Stromal cell of bone marrow (primary cell): ENCODE data around the gene TSPAN9.

Experiments
- DNase-seq: peaks from one replicate; pipeline ENCODE4 v3.0.0-alpha.2; 2012; ENCODE audit warnings: low read depth

TSPAN9 gene

DNA sequence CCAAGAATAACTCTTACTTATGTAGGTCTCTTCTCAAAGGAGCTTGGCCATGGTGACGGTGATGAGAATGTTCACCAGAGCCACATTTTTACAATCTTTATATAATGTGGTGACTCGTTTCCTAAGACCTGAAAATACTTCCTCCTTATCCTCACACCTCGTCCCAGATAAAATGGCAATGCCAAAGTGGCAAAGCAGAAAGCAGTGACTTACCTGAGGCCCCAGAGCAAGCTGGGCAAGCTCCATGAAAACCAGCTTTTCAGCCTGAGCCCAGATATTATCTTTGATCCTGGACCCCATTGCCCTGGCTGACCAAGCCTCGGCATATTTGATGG, 240.3 kb downstream of the TSPAN9 start:
- no peak for DNase-seq

DNA sequence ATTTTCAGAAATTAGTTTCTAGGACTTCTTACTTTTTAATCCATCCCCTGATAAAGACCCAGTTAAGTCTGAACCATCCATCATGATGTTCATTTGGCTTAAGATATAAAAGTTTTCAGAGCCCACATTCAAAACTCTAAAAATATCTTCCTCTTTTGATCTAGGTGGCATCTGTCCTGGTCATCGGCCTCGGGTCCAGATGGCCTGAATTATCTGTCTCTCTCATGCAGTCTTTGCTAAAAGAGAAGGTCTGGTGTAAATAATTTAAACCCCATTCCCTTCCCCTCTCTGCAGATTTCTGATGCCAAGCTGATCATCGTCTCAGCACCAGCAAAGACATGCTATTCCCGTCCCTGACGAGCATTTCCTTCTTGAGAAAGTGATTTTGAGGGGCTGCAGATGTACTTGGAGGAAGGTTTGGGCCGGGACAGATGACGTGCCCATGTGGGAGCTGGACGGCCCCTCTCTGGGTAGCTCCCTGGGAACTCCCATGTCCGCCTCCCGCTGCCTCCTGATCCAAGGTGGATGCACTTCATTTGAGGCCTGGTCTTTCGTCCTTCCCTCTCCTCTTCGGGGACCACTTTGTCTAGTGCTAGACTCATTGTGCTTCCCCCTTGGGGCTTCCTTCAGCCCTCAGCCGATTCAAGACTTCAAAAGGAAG, 240.8 kb downstream of the TSPAN9 start:
- DNase-seq, result no peak

DNA sequence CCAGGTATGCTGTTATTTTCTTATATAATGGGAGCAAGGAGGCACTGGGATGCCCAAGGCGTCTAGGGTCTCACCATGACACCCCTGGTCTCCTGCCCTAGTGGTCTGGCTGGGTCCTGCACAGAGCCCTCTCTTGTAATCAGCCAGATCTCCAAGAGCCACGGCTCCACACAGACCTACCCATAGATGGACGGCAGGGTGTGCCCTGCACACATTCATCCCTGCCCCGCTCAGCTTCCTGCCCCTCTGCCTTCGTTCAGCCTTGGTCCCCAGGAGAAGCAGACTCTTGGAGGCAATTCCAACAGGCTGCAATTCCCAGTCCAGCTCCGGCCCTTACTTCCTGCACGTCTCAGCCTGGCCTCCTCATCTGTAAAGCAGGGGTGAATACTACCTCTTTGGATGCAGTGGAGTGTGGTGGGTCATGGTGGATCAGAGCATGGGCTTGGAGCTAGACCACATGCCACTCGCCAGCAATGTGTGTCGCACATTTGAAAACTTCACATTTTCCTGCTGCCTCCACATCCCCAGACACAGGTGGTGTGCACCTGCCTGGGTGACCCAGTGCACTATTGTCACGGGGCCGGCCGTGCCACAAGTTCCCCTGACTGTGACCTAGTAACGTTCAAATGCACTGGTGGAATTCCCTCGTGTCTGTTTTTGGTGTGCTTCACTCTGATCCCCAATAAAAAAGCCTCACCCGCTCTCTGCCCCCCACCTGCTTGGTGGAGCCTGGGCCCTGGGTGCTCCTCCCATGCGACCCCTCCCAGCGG, 242.7 kb downstream of the TSPAN9 start:
- no peak for DNase-seq

DNA sequence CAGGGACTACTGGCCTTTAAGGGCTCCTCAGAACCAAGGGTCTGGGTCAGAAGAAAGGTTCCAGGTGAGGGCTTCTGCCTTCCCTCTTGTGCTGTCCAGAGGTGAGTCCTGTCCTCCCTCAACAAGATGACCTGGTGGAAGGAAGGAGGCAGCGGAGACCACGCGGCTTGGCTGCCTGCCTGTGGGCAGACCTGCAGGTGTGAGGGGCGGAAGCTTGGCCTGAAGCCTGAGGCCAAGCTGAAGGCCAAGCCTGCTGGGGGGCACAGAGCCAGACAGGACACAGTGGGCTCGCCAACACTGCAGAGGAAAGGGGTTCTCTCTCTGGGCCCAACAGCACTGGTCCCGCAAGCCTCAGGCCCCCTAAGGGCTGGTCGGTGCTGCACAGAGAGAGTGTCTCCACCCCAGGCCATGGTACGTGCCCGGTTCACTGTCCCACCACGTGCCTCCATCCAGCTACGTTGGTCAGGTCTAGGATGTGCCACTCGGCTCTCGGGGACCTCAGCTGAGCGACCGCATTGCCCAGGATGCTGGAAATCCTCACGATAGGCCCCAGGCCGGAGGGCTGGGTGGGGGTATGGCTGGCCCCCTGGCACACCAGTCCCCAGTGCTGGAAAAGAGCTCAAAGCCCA, 243.8 kb downstream of the TSPAN9 start:
- no peak for DNase-seq

DNA sequence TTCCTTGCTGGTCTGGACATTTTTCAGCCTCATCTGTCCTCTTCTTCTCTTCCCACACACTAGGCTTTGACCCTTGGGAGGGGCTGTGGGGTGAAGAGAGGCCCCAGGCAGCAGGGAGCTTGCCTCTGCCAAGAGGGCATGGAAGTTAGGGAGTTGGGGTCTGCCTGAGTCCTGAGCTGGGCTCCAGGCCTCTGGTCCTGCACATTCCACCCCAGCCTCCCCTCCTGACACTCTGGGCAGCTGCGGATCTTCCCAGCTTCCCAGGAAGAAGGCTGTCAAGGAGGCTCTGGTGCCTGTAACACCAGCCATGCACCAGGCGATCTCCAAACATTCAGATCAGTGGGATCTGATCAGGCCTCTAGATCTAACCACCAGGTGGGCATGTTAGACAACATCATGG, 244.7 kb downstream of the TSPAN9 start:
- DNase-seq, result no peak

DNA sequence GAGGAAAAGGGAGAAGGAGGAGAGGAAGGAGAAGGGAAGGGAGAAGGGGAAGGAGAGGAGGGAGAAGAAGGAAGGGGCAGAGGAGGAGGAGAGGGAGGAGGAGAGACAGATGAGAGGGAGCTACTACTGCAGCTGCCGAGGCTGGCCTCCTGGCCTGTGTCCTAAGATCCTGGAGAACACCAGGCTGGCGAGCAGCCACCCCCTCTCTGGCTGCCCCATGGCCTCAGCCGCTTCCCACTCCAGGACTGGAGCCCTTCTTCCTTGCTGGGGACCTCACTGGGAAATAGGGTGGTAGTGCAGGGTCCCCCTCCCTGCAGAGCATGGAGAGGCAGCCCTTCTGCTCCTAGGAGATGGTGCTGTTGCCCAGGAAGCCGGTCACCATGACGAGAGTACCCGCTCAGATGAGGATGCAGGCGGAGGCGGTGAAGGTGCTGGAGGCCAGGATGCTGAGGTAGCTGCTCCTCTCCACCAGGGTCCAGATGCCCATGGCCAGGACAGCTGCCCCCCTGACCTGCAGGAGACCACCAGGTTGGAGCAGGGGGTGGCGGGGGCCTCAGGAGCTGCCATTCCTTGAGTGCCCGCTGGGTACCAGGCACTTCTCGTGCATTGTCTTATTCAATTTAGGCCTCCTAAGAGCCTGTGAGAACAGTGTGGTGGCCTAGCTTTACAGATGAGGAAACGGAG, 246.0 kb downstream of the TSPAN9 start:
- no peak for DNase-seq

DNA sequence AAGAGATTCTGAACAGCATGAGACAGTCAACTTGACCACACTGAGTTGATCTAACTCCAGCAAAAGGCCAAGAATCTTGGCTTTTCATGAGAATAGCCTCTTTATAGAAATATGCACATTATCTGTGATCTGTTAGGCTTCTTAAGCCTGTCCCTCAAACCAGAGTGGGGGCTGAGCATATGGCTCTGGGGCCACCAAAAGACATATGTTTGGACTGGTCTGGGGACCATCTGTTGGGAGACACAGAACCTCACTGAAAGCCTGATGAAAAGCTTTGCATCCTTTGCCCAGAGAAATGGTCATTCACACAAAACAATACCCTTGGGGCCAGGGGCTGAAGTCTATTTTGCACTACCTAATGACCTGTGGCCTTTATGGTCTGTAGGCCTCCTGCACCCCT, 248.6 kb downstream of the TSPAN9 start:
- no peak for DNase-seq

DNA sequence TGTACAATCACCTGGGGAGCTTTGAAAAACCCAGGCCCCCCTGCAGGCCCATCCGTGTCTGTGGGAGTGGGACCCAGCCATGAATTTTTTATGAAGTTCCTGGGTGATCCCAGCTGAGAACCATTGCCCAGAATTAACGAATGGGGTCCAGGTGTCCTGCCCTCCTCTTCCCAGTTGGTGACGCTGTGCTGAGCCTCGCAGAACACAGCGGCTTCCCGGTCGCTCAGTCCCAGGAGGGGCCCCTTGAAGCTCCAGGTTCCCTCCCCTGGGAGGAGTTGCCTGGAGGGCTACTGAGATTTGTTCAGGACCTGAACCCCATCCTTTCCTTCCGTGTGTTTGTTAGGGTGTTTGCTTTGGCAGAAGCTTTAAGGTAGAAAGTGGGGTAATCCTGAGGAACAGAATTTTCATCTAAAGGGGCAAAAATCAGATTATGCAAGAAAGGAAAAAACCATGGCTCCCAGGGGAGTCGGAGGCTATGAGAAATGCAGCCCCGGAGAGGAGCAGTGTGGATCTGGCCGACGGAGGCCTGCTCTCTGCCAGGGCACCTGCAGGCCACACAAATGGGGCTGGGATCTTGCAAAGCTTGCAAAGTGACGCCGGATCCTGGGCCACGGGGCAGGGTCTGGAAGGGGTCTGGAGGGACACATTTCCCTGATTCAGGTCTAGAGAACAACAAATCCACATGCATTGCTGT, 249.1 kb downstream of the TSPAN9 start:
- no peak for DNase-seq

DNA sequence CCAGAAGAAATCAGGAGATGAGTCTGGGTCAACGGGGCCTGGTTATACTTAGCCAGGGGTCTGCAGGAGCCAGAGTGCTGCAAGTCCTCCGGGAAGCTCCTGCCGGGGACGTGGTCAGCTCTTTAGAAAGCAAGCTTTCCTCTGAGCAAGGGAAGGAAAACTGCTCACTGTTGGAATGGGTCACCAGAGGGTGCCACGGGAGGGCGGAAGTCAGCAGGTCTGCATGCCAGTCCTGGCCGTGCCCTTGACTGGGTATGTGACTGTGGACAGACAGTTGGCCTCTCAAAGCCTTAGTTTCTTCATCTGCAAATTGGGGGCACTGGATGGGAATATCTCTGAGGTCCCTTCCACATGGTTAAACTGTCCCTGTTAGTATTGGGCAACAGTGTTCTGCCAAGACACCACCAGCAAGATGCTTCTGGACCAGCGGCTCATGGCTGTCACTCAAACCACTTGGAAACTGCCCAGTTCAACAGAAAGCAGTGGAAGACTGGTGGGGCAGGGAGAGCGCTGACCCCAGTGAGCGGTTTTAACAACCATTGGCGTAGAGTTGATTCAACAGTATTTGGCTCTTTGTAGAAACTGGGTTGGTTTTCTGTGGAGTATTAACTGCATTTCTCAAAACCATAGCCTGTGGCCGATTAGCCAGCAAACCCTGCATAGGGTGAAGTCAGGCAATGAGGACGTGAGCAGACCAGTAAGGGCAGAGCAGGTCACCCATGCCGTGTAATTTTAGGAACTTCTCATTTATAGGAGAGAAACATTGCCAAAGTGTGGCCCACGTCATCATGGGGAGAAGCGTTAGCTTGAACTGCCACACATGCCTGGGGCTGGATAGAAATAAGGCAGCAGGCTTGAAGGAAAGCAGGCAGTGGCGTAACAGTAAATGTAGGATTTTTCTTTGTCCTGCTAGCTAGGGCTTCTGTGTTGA, 249.9 kb downstream of the TSPAN9 start:
- DNase-seq, result no peak

DNA sequence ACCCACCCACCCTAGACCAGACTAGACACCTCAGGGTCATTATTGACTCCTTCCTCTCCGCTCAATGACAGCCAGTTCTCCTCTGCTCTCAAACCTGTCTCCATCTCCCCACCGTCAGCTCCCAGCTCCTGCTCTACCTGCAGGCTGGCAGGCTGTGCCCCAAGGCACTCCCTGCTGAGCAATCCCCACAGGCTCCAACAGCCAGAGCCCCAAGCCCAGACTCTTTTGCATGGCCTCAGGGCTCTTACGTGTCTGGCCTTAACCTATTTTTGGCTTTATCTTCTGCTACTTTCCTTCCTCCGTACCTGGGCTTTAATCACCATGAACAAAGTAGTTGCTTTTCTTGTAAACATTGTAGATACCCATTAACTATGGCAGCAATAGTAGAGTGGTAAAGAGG, 250.9 kb downstream of the TSPAN9 start:
- DNase-seq, result no peak

DNA sequence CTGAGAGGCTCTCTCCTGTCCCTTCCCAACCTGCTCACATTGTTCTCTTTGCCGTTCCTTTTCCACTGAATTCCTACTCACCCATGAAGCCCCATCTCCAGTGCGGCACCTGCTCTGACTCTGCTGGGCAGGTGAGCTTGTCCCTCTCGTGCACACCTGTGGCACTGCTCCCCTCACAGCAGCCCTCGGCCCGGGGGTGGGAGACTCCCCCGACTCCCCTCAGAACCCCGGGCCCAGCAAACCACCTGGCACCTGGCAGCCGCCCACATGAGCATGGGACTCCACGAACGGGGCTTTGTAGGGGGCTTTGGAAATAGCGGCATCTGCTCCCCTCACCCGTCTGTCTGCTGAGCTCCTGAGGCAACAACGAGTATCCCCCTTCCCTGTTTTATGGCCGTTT, 251.4 kb downstream of the TSPAN9 start:
- DNase-seq, result no peak

DNA sequence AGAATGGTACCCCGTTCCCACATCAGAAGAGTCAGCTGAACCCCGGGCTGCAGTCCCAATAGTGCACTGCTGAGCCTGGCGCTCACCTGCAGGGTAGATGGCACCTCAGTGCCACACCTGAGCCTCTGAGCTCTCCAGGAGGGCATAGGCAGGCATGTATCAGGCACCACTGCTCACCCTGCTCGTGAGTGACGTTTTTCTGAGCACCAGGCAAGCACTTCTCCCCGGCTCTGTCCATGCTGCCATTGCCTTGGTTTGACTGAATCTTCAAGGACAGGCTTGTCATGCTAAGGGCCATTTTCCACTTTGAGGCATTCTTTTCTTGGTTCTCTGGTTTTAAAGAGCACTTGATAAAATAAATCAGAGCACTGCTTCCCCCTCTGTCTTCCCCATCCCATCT, 252.2 kb downstream of the TSPAN9 start:
- no peak for DNase-seq

DNA sequence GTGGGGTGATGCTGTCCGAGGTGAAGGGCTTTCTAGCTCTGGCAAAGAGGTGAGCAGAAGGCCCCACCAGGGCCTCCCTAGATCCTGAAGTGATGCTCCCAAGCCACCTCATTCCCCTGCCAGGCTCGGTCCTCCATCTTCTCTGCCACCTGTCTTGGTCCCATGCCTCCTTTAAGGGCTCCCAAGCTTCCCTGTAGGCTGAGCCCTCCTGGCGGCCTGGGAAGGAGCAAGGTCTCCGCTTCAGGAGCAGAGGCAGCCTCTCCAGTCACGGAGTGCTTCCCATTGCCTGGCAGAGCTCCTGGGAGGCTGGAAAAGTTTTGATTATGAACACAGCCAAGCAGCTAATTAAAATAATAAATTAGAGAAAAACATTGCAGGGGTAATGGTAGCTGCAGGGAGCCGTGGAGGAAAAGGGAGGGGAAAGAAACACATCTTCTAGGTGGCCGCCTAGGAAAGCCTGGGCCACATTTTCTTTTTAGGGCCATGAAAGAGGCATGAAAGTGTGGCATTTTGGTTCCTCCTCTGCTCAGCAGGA, 253.9 kb downstream of the TSPAN9 start:
- DNase-seq, result no peak

DNA sequence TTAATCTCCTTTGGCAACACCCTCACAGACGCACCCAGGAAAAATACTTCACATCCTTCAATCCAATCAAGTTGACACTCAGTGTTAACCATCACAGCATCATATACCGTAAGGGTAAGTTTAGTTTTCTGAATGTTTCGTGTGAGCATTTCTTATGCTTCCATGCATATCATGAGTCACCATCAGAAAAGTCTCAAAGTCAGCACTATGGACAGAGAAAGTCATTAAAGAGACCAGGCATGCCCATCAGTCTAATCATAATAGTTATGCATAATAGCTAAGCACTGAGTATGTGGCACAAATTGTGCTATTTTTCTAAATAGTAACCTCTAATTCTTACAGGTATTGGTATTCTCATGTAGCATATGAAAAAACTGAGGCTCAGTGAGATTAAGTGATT, 255.0 kb downstream of the TSPAN9 start:
- DNase-seq, result no peak

DNA sequence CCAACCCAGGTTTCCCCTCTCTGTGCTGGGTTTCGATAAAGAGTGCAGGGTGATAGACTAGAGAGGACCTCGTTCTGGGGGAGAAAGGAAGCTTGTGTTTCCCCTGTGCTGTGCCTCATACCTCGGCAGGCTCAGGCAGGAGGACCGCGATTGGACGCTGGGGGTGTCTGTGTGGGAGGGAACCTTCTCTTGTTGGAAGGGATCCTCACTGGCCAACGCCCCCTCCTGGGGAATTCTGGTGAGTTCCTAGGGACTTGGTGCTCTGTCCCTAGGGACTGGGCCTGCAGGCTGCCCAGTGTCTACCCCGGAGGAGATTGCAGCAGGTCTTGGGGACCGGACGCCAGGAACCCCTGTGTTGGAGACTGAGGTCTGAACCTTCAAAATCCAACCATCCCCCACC, 256.4 kb downstream of the TSPAN9 start:
- no peak for DNase-seq

DNA sequence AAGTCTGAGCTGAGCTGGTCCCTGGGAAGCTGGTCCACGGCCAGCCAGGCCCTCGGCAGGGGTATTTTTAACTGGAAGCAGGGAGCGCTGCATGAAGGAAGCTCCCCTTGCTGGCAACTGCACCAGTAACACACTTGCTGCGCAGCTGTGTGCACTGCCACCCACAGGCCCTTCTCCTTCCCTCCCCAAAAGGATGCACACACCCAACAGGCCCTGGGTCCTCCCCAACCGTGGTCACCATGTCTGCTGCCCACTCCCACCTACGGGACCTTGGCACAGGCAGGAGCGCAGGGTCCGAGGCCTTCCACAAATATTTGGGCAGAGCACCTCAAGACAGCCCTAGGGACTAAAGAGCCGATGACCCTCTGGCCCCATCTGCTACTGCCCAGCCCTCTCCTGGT, 256.8 kb downstream of the TSPAN9 start:
- no peak for DNase-seq

DNA sequence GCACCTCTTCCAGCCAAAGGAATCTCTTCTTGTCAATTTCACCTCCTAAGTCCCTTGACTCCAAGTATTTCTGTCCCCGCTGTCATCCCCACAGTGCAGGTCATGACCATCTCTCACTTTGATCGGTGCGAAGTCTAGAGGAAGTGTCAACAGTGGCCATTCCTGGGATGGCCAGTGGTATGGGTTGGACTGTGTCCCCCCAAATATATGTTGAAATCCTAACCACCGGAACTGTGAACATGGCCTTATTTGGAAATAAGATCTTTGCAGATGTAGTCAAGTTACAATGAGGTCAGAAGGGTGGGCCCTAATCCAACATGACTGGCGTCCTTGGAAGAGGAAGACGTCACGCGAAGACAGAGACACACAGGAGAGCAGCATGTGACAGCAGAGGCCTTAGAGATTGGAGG, 257.9 kb downstream of the TSPAN9 start:
- DNase-seq, result no peak
